T47D (cell line): ENCODE measurements around the gene NPAS1.
A peak's percentile ranks its signal among the peaks of the same experiment; 100 is the strongest.
"Not testable (repeated sequence)": the region's sequence is repeated elsewhere in the genome, so short reads cannot be mapped to it uniquely, and the experiment has no call there.

Experiments used
- DNase-seq, 2 experiments: peaks; one replicate each; pipeline versions ENCODE4 v3.0.0 to v3.0.0-alpha.2; 2011 to 2012; ENCODE audit warnings: low read depth in 1 of 2, low spot score in 1 of 2
- JUND ChIP-seq: IDR thresholded peaks from 2 replicates; pipeline ENCODE4 v1.6.1; 2012; ENCODE audit warnings: low read depth
- in situ Hi-C: cut with HindIII; loops from 2 replicates; pipeline ENCODE4 v1.10.0; 2016; ENCODE audit warnings: low sequenced_read_pairs, low pct_unique_long_range_greater_than_20kb

The NPAS1 gene

DNA sequence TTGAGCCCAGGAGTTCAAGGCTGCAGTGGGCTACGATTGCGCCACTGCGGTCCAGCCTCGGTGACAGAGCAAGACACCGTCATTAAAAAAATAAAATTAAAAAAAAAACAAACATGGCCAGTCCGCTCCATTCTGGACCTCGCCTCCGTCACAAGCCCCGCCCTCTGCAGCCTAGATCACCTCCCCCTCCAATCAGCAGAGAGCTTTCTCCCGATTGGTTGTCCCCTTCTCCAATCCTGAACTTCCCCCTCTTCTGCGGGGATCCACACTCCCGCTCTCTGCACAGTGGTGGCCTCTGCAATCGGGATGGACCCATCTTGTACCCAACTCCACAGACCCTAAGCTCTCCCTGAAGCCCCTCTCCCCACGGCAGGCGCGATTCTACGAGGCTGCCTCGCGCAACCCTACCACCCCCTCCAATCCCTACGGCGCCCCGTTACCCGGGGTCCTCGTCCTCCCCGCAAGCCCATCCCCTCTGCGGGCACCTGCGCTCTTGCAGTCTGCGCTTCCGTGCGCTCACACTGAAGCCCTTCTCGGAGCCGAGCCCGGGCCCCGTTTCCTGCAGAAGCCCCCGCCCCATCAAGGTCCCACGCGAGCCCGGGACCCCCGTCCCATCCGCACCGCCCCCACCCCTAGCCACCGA, 28.2 kb downstream of the NPAS1 start:
- no peak for TF ChIP-seq JUND
- DNase-seq = peak; percentile 89 to 93
- in situ Hi-C loops = no loop called here

DNA sequence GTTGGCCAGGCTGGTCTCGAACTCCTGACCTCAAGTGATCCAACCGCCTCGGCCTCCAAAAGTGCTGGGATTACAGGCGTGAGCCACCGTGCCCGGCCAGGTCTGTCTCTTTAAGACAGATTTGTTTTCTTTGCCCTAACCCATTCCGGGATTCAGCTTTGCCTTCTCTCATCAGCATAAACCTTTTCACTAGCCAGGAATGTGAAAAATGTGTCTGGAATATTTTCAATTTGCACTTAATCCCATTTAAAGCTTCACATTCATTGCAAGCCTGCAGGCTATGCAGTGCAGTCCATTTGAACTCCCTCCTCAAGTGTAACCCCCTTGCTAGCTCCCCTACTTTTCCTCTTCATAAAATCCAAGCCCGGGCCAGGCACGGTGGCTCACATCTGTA, 29.7 kb downstream of the NPAS1 start:
- peak in 1 of 2 experiments; percentile 31 for DNase-seq
- no peak for TF ChIP-seq JUND
- in situ Hi-C loops = no loop called here

DNA sequence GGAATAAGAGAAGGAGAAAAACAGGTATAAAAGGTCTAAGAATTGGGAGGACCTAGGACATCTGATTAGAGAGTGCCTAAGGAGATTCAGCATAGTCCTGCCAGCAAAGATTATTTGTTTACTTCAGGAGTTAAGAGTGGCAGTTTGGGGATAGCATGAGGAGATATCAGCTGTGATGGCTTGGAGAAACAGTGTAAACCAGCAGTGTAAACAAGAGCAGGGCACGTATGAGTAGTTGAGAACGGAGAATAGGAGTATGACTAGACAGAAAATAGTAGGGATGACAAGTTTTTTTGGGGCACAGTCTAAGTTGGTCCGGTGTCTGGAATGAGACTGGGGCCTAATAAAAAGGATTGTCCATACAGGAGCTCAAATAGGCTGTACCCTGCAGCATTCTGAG, 30.9 kb downstream of the NPAS1 start:
- in situ Hi-C loops, DNase-seq: not testable (repeated sequence)

DNA sequence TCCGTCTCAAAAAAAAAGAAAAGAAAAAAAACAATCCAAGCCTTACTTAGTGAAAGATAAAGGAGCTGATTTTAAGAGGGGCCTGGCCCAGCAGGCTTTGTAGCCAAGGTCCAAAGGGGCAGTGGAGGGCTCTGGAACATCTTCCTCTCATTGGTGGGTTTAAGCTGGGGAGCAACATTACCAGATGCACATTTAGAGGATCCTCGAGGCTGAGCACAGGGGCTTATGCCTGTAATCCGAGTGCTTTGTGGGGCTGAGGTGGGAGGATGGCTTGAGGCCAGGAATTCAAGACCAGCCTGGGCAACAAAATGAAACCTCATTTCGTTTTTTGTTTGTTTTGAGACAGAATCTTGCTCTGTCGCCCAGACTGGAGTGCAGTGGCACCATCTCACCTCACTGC, 36.8 kb downstream of the NPAS1 start:
- no peak for DNase-seq
- in situ Hi-C loops = no loop called here
- no peak for TF ChIP-seq JUND

DNA sequence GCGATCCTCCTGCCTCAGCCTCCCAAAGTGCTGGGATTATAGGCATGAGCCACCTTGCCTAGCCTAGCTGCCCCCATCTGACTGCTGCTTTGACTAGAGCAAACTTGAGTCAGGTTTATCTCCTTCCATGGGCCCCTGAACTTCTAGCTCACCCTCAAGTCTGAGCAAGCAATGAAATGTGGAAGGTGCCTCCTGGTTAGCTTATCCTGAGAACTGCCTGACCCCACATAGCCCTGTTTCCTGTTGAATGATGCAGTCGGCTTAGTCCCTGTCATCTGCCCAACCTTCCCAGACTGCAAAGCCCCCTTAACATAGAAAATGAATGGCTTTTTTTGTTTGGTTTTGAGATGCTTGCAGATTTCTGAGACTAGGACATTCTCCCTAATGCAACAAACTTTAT, 37.7 kb downstream of the NPAS1 start:
- in situ Hi-C loops = no loop called here
- DNase-seq = no peak
- TF ChIP-seq JUND = no peak

DNA sequence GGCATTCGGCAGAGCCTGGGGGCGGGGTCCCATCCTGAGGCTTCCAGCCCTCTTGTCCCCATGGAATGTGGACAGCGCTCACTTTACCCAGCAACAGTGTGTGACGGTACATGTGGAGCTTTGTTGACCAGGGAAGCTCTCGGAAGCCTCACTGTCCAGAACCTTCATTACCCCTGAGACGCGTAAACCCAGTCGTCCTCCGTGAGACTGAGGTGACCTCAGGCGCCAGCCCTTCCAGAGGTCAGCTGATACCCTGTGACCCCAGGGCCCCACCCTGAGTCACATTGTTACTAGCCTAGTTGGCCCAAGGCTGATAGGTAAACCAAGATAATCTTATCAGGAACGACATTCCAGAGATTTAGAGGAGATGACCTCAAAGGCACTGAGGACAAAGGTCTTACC, 39.0 kb downstream of the NPAS1 start:
- DNase-seq = no peak
- no peak for TF ChIP-seq JUND
- in situ Hi-C loops = no loop called here

DNA sequence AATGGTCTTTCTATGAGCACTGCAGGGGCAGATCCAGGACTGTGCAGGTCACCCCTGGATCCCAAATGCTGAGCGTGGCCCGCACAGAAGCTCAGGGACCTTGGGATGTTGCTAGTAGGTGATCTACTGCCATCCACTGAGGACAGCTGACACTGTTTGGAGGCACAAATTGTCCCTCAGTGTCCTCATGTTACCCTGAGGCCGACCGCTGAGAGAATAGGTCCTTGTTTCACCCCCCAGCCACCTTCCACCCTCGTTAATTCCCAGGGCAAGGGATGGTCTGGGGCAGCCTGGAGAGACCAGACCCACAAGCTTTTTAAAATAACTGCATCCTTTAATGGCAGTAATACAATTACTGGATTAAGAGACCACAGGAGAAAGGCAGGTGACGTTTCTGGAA, 44.2 kb downstream of the NPAS1 start:
- in situ Hi-C loops = no loop called here
- no peak for TF ChIP-seq JUND
- no peak for DNase-seq

DNA sequence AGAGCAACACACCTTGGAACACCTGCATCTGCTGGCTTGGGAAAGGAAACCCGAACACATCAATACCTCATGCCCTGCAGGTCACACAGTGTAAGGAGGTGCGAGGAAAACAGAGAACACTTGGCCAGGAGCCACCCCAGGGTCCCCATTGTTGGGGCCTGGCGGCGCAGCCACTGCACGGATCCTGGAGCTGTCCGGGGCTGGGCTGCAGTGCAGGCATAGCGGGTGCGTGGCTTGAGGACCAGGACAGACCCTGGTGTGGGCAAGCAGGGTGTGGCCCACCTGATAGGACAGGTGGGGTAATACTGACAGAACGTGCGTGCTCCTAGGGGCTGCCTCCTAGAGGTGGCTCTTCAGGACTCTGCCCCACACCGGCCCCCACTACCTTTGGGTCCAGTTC, 45.6 kb downstream of the NPAS1 start:
- TF ChIP-seq JUND = no peak
- DNase-seq = no peak
- in situ Hi-C loops = no loop called here

DNA sequence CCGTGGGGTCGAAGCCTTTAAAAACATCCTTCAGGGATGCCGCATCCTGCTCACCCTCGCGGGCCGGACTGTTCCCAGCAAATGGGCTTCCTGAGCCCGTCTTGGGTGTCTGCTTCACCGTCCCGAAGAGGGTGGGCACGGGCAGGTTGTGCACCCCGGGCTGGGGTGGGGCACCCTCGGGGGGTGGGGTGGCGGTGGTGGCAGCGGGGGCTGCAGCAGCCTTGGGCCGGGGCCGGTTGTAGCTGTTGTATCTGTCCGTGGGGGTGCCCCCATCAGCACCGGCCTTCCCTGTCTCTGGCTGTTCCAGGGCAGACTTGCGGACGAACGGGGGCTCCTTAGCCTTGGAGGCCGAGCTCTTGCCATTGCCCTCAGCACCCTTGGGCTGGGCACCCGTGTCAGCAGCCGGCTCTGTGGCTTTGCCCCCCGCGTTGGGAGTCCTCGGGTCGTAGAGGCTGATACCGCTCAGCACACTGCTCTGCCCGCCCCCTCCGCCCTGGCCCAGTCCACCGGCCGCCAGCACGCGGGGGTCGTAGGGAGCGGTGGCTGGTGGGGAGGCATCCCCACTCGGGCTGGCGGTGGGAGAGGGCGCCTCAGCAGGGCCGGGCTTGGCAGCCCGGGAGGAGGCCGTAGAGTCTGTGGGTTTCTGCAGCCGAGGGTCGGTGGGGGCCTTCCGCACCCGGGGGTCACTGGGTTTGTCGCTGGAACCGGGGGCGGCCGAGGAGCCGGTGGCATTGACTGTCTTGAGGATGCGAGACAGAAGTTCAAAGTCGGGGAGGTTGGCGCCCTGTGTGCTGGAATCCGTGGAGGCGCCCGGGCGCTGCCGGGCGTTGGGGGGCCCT, 47.0 kb downstream of the NPAS1 start:
- no peak for DNase-seq
- in situ Hi-C loops = no loop called here
- no peak for TF ChIP-seq JUND

DNA sequence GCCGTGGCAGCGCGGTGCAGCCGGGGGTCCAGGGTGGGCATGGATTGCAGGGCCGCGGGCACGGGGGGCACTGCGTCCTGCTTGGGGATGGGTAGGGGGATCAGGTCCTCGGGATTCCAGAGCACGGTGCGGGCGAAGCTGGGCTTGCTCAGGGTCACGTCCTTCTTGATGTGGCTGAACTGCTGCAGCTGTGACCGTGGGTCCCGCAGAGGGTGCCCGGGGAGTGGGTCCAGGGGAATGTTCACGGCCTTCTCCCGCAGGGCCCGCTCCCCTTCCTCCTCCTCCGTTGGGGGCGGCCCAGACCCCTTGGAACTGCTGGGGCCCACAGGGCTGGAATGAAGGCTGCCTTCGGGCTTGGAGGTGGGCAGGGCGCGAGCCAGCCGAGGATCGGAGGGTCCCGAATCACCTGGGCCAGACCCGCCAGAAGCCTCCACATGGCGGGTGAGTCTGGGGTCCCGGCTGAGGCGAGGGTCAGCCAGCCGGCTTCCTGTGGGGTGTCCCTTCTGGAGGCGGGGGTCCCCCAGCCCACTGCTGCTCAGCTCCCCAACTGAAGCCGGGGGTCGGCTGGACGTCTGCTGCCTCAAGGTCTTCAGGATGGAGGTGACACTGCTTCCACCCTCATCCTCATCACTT, 47.7 kb downstream of the NPAS1 start:
- no peak for TF ChIP-seq JUND
- DNase-seq = no peak
- in situ Hi-C loops = no loop called here

DNA sequence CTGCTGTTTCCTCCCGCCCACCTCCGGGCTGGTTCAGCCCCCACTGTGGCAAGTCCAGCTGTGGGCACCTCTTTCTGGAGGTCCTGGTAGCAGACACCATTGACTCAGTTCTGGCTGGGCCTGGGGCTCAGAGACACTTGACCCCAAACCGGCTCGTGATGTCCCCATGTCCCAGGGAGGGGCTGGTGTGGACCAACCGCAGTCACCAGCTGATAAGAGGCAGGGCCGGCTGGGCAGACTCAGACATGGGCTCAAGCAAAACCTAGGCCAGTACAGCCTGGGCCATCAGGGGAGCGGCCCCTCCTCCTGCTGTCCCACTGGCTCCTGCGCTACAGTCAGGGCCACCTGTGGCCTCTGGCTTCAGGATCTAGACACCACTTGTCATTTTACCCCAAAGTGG, 48.6 kb downstream of the NPAS1 start:
- no peak for DNase-seq
- TF ChIP-seq JUND = no peak
- in situ Hi-C loops = no loop called here

DNA sequence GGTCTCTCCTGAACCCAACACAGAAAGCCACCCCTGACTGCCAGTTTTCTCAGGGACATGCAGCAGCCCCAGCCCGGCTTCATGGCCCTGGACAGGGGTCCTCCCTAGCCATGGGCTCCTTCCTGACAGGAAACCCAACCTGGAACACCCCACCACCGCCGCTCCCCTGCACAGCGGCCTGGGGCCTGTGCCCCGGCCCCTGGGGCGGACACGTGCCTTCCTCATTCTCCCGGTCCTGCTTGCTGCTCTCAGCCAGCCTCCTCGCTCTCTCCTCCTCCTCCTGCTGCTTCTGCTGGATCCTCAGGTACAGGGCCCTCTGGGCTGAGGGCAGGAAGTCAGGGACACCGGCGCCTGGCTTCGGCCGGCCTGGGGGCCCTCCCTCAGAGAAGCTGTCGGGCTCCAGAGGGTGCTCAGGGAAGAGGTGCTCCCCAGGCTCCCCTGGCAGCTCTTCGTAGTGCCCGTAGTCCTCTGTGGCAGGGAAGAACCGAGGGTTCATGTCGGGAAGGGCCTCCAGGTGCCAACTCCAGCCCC, 49.3 kb downstream of the NPAS1 start:
- no peak for DNase-seq
- TF ChIP-seq JUND = no peak
- in situ Hi-C loops = no loop called here

DNA sequence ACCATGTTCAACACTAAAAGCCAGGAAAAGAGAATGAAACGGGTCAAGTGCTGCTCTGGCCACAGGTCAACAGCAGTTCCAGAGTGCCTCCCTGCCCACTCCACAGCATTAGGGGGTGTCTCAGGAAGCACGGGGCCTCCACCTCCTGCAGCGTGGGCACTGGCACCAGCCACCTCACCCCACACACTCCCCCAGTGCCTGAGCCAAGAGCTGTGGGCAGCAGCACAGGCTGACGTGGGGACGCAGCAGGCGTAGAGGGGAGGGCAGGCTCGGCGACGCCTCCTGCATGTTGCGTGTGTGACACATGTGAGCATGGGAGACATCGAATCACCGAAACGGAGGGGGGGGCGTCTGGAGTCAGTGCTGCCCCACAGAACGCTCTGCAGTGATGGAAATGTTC, 50.2 kb downstream of the NPAS1 start:
- in situ Hi-C loops = no loop called here
- no peak for TF ChIP-seq JUND
- DNase-seq = no peak

DNA sequence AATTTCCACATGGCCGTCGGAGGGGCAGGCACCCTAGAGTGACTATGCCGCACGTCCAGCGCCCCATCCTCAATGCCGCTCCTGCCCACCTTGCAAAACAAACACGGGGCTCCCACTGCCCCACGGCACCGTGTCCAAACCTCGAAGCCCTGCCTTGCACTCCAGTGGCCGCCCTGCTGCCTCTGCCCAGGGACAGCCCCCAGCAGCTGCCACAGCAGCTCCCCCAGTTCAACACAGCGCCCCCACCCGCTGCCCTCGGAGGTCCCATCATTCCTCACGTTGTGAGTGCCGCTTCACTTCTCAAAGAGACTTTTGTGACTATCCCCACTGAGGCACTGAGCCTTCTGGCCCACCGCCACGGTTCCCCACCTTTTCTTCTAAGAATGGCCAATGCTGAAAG, 51.1 kb downstream of the NPAS1 start:
- in situ Hi-C loops = no loop called here
- TF ChIP-seq JUND = no peak
- DNase-seq = no peak
